SK-N-SH (cell line): ENCODE results near the gene EDC4. TPM values are rescaled to one million over a fixed set of nuclear protein-coding genes. Genes with fewer than 3 reads are reported as not detected.

Source experiments
- CTCF ChIA-PET: fragments of 300-600, 350-600 bp; formaldehyde crosslinking; extraction: SDS; loops from one replicate; lab custom pipeline; 2021; lab: Yijun Ruan, JAX
- POLR2A ChIA-PET: fragments of 350-600 bp; sonication (Branson Sonifier 250); formaldehyde crosslinking; extraction: SDS; loops from one replicate; lab custom pipeline; 2020; ENCODE audit warnings: antibody characterized with exemption, inconsistent platforms; lab: Yijun Ruan, JAX
- DNase-seq: peaks from one replicate; pipeline ENCODE4 v3.0.0; 2012
- H2AFZ ChIP-seq: fragments of 200-600 bp; sonication (generic); 2 replicates; pipeline ENCODE4 v1.8.1; 2016; ENCODE audit warnings: antibody characterized with exemption, mild to moderate bottlenecking, low read depth
- H3F3A ChIP-seq: fragments of 200-600 bp; sonication (generic); replicated peaks from 2 replicates; pipeline ENCODE3; 2016; ENCODE audit warnings: antibody characterized with exemption, mild to moderate bottlenecking; ENCODE audit not compliant: insufficient read depth
- H3K27ac ChIP-seq, 2 experiments: fragments of 200-500 bp in 1 of 2; fragments of 200-600 bp in 1 of 2; sonication (Bioruptor generic) in 1 of 2; sonication (generic), shearing (Covaris generic) in 1 of 2; 2 replicates each; pipeline versions ENCODE4 v1.5.1 to v1.6.1; 2014 to 2016; ENCODE audit warnings: low read depth in 2 of 2, inconsistent platforms in 1 of 2, low read length in 1 of 2, mild to moderate bottlenecking in 1 of 2, mixed read lengths in 1 of 2
- H3K27me3 ChIP-seq: fragments of 200-600 bp; sonication (generic), shearing (Covaris generic); 2 replicates; pipeline ENCODE4 v1.6.1; 2016; ENCODE audit warnings: mixed run types; ENCODE audit not compliant: insufficient read depth
- H3K36me3 ChIP-seq, 2 experiments: fragments of 200-500 bp in 1 of 2; fragments of 200-600 bp in 1 of 2; sonication (Bioruptor generic) in 1 of 2; sonication (generic) in 1 of 2; replicated peaks in 1 of 2; 2 replicates each; pipeline versions ENCODE3 to v1.5.1; 2014 to 2016; ENCODE audit warnings: low read length in 1 of 2, mild to moderate bottlenecking in 1 of 2; ENCODE audit not compliant: insufficient read depth in 2 of 2, control insufficient read depth in 1 of 2
- H3K4me1 ChIP-seq, 2 experiments: fragments of 200-500 bp in 1 of 2; fragments of 200-600 bp in 1 of 2; sonication (Bioruptor generic) in 1 of 2; sonication (generic), shearing (Covaris generic) in 1 of 2; 2 replicates each; pipeline versions ENCODE4 v1.5.1 to v1.6.1; 2014 to 2016; ENCODE audit warnings: low read depth in 1 of 2, low read length in 1 of 2, mixed run types in 1 of 2; ENCODE audit not compliant: insufficient read depth in 2 of 2, control insufficient read depth in 1 of 2
- H3K4me2 ChIP-seq: fragments of 200-600 bp; sonication (generic), shearing (Covaris generic); 2 replicates; pipeline ENCODE4 v1.6.1; 2017; ENCODE audit warnings: mixed run types
- H3K4me3 ChIP-seq, 2 experiments: fragments of 200-500 bp in 1 of 2; fragments of 200-600 bp in 1 of 2; sonication (Bioruptor generic) in 1 of 2; sonication (generic), shearing (Covaris generic) in 1 of 2; 2 replicates each; pipeline versions ENCODE4 v1.5.1 to v1.8.1; 2014 to 2016; ENCODE audit warnings: low read depth in 2 of 2, inconsistent platforms in 1 of 2, low read length in 1 of 2, mild to moderate bottlenecking in 1 of 2, mixed read lengths in 1 of 2, moderate library complexity in 1 of 2
- H3K79me2 ChIP-seq: fragments of 200-600 bp; sonication (generic); 2 replicates; pipeline ENCODE4 v1.8.1; 2017; ENCODE audit warnings: mild to moderate bottlenecking; ENCODE audit not compliant: insufficient read depth
- H3K9ac ChIP-seq: fragments of 200-600 bp; sonication (generic); 2 replicates; pipeline ENCODE4 v1.6.1; 2017; ENCODE audit warnings: mixed run types
- H3K9me2 ChIP-seq: fragments of 200-600 bp; sonication (generic); 2 replicates; pipeline ENCODE4 v1.6.1; 2017; ENCODE audit warnings: mixed run types
- H3K9me3 ChIP-seq: fragments of 200-600 bp; sonication (generic); 2 replicates; pipeline ENCODE4 v1.6.1; 2017; ENCODE audit warnings: mixed run types, mild to moderate bottlenecking, moderate library complexity
- H4K20me1 ChIP-seq: fragments of 200-600 bp; sonication (generic); 2 replicates; pipeline ENCODE4 v1.6.1; 2017; ENCODE audit warnings: mild to moderate bottlenecking, mixed run types; ENCODE audit not compliant: insufficient read depth
- CHD2 ChIP-seq: fragments of 150-350 bp; IDR thresholded peaks from 2 replicates; pipeline ENCODE4 v1.6.1; 2018; ENCODE audit warnings: low read length; ENCODE audit not compliant: partially characterized antibody
- CTCF ChIP-seq: fragments of 200-600 bp; sonication (generic); IDR thresholded peaks from 2 replicates; pipeline ENCODE4 v1.6.1; 2017; ENCODE audit warnings: antibody characterized with exemption, mild to moderate bottlenecking, moderate library complexity
- ELF1 ChIP-seq: IDR thresholded peaks from 2 replicates; pipeline ENCODE4 v1.4.0; 2012
- EZH2phosphoT487 ChIP-seq: fragments of 200-600 bp; sonication (generic); IDR thresholded peaks from 2 replicates; pipeline ENCODE4 v1.6.1; 2017; ENCODE audit warnings: low read depth, mixed run types, mild to moderate bottlenecking, antibody characterized with exemption, moderate library complexity, borderline replicate concordance
- FOSL2 ChIP-seq: IDR thresholded peaks from 2 replicates; pipeline ENCODE4 v1.4.0; 2012; ENCODE audit warnings: low read depth, mild to moderate bottlenecking, moderate library complexity, borderline replicate concordance
- FOXJ3 ChIP-seq: sonication (generic); formaldehyde crosslinking; IDR thresholded peaks from 2 replicates; pipeline ENCODE4 v1.5.1; 2020; ENCODE audit warnings: mild to moderate bottlenecking, missing genetic modification reagents
- FOXM1 ChIP-seq: IDR thresholded peaks from 2 replicates; pipeline ENCODE4 v1.4.0; 2012; ENCODE audit warnings: low read depth, mild to moderate bottlenecking
- GABPA ChIP-seq: IDR thresholded peaks from 2 replicates; pipeline ENCODE4 v1.4.0; 2012; ENCODE audit warnings: low read depth, mild to moderate bottlenecking
- GATA2 ChIP-seq: sonication (generic); formaldehyde crosslinking; IDR thresholded peaks from 2 replicates; pipeline ENCODE4 v1.5.0; 2020; ENCODE audit warnings: mild to moderate bottlenecking, missing genetic modification reagents
- JUND ChIP-seq: IDR thresholded peaks from 2 replicates; pipeline ENCODE4 v1.4.0; 2012
- MXI1 ChIP-seq: IDR thresholded peaks from 2 replicates; pipeline ENCODE4 v1.6.1; 2012; ENCODE audit warnings: mild to moderate bottlenecking, low read depth, low read length, improper control_type of control experiment
- NFIC ChIP-seq: IDR thresholded peaks from 2 replicates; pipeline ENCODE4 v1.4.0; 2012; ENCODE audit warnings: borderline replicate concordance
- NRF1 ChIP-seq: IDR thresholded peaks from 2 replicates; pipeline ENCODE4 v1.6.1; 2012; ENCODE audit warnings: low read depth, mild to moderate bottlenecking, low read length
- PBX3 ChIP-seq: IDR thresholded peaks from 2 replicates; pipeline ENCODE4; 2012
- POLR2AphosphoS5 ChIP-seq: IDR thresholded peaks from 2 replicates; pipeline ENCODE4 v1.6.1; 2012; ENCODE audit warnings: low read depth, low read length
- RAD21 ChIP-seq: IDR thresholded peaks from 2 replicates; pipeline ENCODE4 v1.6.1; 2012; ENCODE audit warnings: mild to moderate bottlenecking, low read length
- REST ChIP-seq: IDR thresholded peaks from 2 replicates; pipeline ENCODE4 v1.6.1; 2012; ENCODE audit warnings: mild to moderate bottlenecking, low read depth, low read length, moderate library complexity
- RFX5 ChIP-seq: IDR thresholded peaks from 2 replicates; pipeline ENCODE4 v1.6.1; 2012; ENCODE audit warnings: mild to moderate bottlenecking, improper control_type of control experiment, low read length
- RXRA ChIP-seq: IDR thresholded peaks from 2 replicates; pipeline ENCODE4 v1.4.0; 2012; ENCODE audit warnings: low read depth, mild to moderate bottlenecking, borderline replicate concordance
- SIN3A ChIP-seq: IDR thresholded peaks from 2 replicates; pipeline ENCODE4 v1.6.1; 2012; ENCODE audit warnings: low read depth, mild to moderate bottlenecking, low read length, moderate library complexity, borderline replicate concordance
- TAF1 ChIP-seq: IDR thresholded peaks from 2 replicates; pipeline ENCODE4 v1.6.1; 2012; ENCODE audit warnings: low read depth, mild to moderate bottlenecking, low read length, moderate library complexity, borderline replicate concordance
- TCF12 ChIP-seq: IDR thresholded peaks from 2 replicates; pipeline ENCODE4 v1.4.0; 2012
- TEAD4 ChIP-seq: IDR thresholded peaks from 2 replicates; pipeline ENCODE4 v1.4.0; 2012; ENCODE audit warnings: mild to moderate bottlenecking, borderline replicate concordance; ENCODE audit not compliant: insufficient read depth
- USF1 ChIP-seq: IDR thresholded peaks from 2 replicates; pipeline ENCODE4 v1.4.0; 2012; ENCODE audit warnings: low read depth, borderline replicate concordance
- ZBTB33 ChIP-seq: IDR thresholded peaks from 2 replicates; pipeline ENCODE4 v1.4.0; 2012; ENCODE audit warnings: low read depth, borderline replicate concordance
- WGBS: methylation state at CpG from one replicate; pipeline ENCODE4 v1.1.6; 2017; ENCODE audit warnings: low lambda C conversion rate; 5-methylcytosine and 5-hydroxymethylcytosine counted together
- polyA plus RNA-seq, 3 experiments: library from polyadenylated mRNA; depleted of rRNA; stranded (reverse); fragments of >200 nt; gene quantifications; 2 replicates each; pipeline ENCODE4 v1.2.3, GENCODE V29; 2012

EDC4 gene
- polyA plus RNA-seq, 1 of the 3 experiments (the other 2 are of a cell fraction), result 38.0 TPM

- Histone ChIP-seq H3K27ac (peak within 1 kb of the TSS; percentile 98 to 99), H3K9ac (peak within 1 kb of the TSS; percentile 93), H3K36me3 (peaks cover 0 to 5% of the 10 kb centered on the region in 2 experiments), H3F3A (peaks cover 28% of the 10 kb centered on the region), H3K9me3 (no peaks in the 10 kb centered on the region), H3K4me2 (peak within 1 kb of the TSS; percentile 91), H3K4me1 (peaks cover 26 to 36% of the 10 kb centered on the region in 2 experiments), H3K9me2 (no peaks in the 10 kb centered on the region), H3K27me3 (no peaks in the 10 kb centered on the region), H3K79me2 (peaks cover 37% of the 10 kb centered on the region), H4K20me1 (no peaks in the 10 kb centered on the region; the same call in 1 of the 2 replicates), H3K4me3 (peak within 1 kb of the TSS; percentile 77 to 97), H2AFZ (peak within 1 kb of the TSS; percentile 97)
- under 1% methylated on average over 30 of the region's 83 CpGs for WGBS
- peak; percentile 94 for DNase-seq
- CTCF ChIA-PET, result interaction anchor here (1.0 to 6.3 kb wide), 9 partner anchors 9 to 321 kb away, joined by 3 to 66 read pairs (median 5); partner anchors contain the start of genes CTRL, RANBP10 and TSNAXIP1
- POLR2A ChIA-PET, result interaction anchor here (0.6 kb wide), 1 partner anchor 1246 kb away, joined by 3 read pairs; no protein-coding TSS in a partner anchor
- TF ChIP-seq TEAD4, result no peak
- no peak for TF ChIP-seq GATA2
- no peak for TF ChIP-seq RFX5
- no peak for TF ChIP-seq FOSL2
- TF ChIP-seq RXRA, result no peak
- TF ChIP-seq CTCF, result peak; percentile 64
- no peak for TF ChIP-seq ZBTB33
- no peak for TF ChIP-seq EZH2phosphoT487
- no peak for TF ChIP-seq REST
- TF ChIP-seq PBX3, result no peak
- TF ChIP-seq GABPA, result peak; percentile 82
- TF ChIP-seq TAF1, result peak; percentile 17; the same call in 1 of the 2 replicates
- no peak for TF ChIP-seq TCF12
- peak; percentile 23 for TF ChIP-seq RAD21
- no peak for TF ChIP-seq NFIC
- no peak; the same call in 1 of the 2 replicates for TF ChIP-seq SIN3A
- no peak for TF ChIP-seq JUND
- TF ChIP-seq USF1, result no peak
- TF ChIP-seq MXI1, result peak; percentile 17; the same call in 1 of the 2 replicates
- TF ChIP-seq FOXM1, result no peak
- peak; percentile 90 for TF ChIP-seq NRF1
- TF ChIP-seq CHD2, result peak; percentile 85
- no peak for TF ChIP-seq POLR2AphosphoS5
- TF ChIP-seq FOXJ3, result no peak
- peak; percentile 48 for TF ChIP-seq ELF1
These were observed 30.9 kb upstream of the EDC4 start, which contains the start of gene THAP11 for GRCh38 chr16:67841816-67842508. Gene THAP11 (plus strand): TSS chr16:67842320. CDS start chr16:67842555, 235 bp downstream.
